AG04450 (cell line): Measurements from ENCODE around the gene SLC2A10. TPM values are rescaled to one million over a fixed set of nuclear protein-coding genes. Genes with fewer than 3 reads are reported as not detected.

Experiments
- CTCF ChIA-PET: fragments of 300-600, 350-600 bp; formaldehyde crosslinking; extraction: SDS; loops from one replicate; lab custom pipeline; 2022; ENCODE audit warnings: antibody characterized with exemption, inconsistent platforms; lab: Charles Lee
- POLR2A ChIA-PET: fragments of 350-600 bp; formaldehyde crosslinking; extraction: SDS; loops from one replicate; lab custom pipeline; 2021; ENCODE audit warnings: antibody characterized with exemption, inconsistent platforms; lab: Yijun Ruan, JAX
- DNase-seq: peaks from one replicate; pipeline ENCODE4 v3.0.0-alpha.2; 2011; ENCODE audit warnings: low read depth, low spot score
- H3K27ac ChIP-seq: one replicate; pipeline ENCODE4 v1.5.1; 2012; ENCODE audit warnings: low read depth, low read length, control low read depth
- H3K27me3 ChIP-seq: one replicate; pipeline ENCODE4 v1.6.0; 2012; ENCODE audit warnings: low read length; ENCODE audit not compliant: control insufficient read depth, insufficient read depth
- H3K4me3 ChIP-seq: 2 replicates; pipeline ENCODE4 v1.5.1; 2011; ENCODE audit warnings: mild to moderate bottlenecking, low read depth, low read length, control low read depth
- H3K9me3 ChIP-seq: 2 replicates; pipeline ENCODE4 v1.5.1; 2012; ENCODE audit warnings: low read length; ENCODE audit not compliant: control insufficient read depth, insufficient read depth
- polyA plus RNA-seq: library from polyadenylated mRNA; depleted of rRNA; stranded (reverse); fragments of >200 nt; gene quantifications from 2 replicates; pipeline ENCODE4 v1.2.3, GENCODE V29; 2011
- TF ChIP-seq, protein P1 (sequence below): IDR thresholded peaks from 2 replicates; pipeline ENCODE4 v1.5.1; 2011; ENCODE audit warnings: low read depth, low read length, control low read depth, inconsistent platforms

SLC2A10 gene
- polyA plus RNA-seq, 1 experiment = 36.9 TPM

GRCh38 chr20:46706242-46706641 lies 3.2 kb upstream of the SLC2A10 start:
- DNase-seq = no peak
- H3K27ac ChIP-seq = no peak overlapping the region
- TF ChIP-seq, protein P1, sequence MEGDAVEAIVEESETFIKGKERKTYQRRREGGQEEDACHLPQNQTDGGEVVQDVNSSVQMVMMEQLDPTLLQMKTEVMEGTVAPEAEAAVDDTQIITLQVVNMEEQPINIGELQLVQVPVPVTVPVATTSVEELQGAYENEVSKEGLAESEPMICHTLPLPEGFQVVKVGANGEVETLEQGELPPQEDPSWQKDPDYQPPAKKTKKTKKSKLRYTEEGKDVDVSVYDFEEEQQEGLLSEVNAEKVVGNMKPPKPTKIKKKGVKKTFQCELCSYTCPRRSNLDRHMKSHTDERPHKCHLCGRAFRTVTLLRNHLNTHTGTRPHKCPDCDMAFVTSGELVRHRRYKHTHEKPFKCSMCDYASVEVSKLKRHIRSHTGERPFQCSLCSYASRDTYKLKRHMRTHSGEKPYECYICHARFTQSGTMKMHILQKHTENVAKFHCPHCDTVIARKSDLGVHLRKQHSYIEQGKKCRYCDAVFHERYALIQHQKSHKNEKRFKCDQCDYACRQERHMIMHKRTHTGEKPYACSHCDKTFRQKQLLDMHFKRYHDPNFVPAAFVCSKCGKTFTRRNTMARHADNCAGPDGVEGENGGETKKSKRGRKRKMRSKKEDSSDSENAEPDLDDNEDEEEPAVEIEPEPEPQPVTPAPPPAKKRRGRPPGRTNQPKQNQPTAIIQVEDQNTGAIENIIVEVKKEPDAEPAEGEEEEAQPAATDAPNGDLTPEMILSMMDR = no peak
- ChIA-PET POLR2A (no interaction called here), CTCF (no interaction called here)
- no peak overlapping the region for H3K4me3 ChIP-seq
- H3K27me3 ChIP-seq = no peaks in the 10 kb centered on the region
- H3K9me3 ChIP-seq = peaks cover 9% of the 10 kb centered on the region

GRCh38 chr20:46708172-46708860 lies 1.1 kb upstream of the SLC2A10 start:
- Histone ChIP-seq H3K27me3 (no peaks in the 10 kb centered on the region), H3K4me3 (no peak overlapping the region), H3K9me3 (peaks cover 9% of the 10 kb centered on the region), H3K27ac (no peak overlapping the region)
- TF ChIP-seq, protein P1 = peak; percentile 7; the same call in 1 of the 2 replicates
- ChIA-PET POLR2A (interaction anchor here (1.2 kb wide), 1 partner anchor 19 kb away, joined by 4 read pairs; the partner anchor contains the start of gene TP53RK), CTCF (no interaction called here)
- DNase-seq = no peak

- POLR2A ChIA-PET = interaction anchor here (1.2 kb wide), 1 partner anchor 19 kb away, joined by 4 read pairs; the partner anchor contains the start of gene TP53RK
- H3K9me3 ChIP-seq = peaks cover 9% of the 10 kb centered on the region
- H3K27ac ChIP-seq = peak overlapping the region; percentile 68
- no peak for DNase-seq
- peak overlapping the region; percentile 75 for H3K4me3 ChIP-seq
- CTCF ChIA-PET = no interaction called here
- TF ChIP-seq, protein P1 = no peak
- H3K27me3 ChIP-seq = no peaks in the 10 kb centered on the region
These were observed 392 bp upstream of the SLC2A10 start for GRCh38 chr20:46709055-46709458.

- peak overlapping the region; percentile 75 for H3K4me3 ChIP-seq
- TF ChIP-seq, protein P1 = no peak
- H3K9me3 ChIP-seq = peaks cover 9% of the 10 kb centered on the region
- ChIA-PET POLR2A (interaction anchor here (0.6 kb wide), 1 partner anchor 19 kb away, joined by 3 read pairs; no protein-coding TSS in a partner anchor), CTCF (no interaction called here)
- peak overlapping the region; percentile 78 for H3K27ac ChIP-seq
- H3K27me3 ChIP-seq = no peaks in the 10 kb centered on the region
- DNase-seq = no peak
These were observed 884 bp downstream of the SLC2A10 start for GRCh38 chr20:46710153-46710913.
